ENCODE measurements around the gene DGCR8.

DGCR8 gene

DNA sequence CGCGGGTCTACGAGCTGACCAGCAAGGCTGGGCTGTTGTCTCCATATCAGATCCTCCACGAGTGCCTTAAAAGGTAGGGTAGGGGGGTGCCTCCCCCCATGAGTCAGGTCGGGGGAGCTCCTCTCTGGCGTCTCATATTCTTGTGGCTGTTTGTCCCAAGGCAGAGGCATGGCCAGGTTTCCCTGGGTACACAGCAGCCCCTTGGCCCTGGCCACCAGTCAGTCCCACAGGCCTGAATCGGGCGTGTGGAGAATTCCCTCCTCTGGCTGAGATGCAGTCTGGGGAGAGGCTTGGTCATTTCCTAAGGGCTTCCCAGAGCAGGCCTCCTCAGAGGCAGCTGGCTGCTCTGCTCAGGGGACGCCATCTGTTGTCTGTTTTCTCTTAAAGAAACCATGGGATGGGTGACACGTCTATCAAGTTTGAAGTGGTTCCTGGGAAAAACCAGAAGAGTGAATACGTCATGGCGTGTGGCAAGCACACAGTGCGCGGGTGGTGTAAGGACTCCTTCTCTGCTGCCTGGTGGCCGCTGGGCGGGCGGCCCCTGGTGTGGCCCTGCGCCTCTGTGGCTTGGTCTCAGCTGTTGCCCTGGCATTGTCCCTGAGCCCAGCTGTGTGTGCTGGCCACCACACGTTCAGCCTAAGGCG lies 26.3 kb downstream of the DGCR8 start:
- H3K27ac ChIP-seq: peak overlapping the region in 1 of 21 experiments; percentile 57
- no peak overlapping the region for H3K4me3 ChIP-seq

DNA sequence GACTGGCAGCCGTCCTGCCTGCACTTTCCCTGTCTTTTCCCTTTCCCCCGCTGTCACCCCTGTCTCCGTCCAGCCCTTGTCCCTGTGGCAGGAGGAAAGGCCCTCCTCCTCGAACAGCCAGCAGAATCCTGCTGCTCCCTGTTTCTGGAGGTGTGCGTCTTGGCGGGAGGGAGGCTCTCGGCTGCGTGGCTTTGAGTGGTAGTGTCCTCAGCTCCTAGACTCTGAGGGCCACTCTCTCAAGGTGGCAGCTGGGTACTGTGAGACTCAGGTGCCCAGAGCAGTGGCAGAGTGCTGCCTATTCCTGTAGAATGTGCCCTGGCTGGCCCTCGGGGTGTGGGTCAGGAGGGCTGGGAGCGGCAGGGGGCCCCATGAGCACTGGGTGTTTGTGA lies 26.8 kb downstream of the DGCR8 start:
- H3K27ac ChIP-seq: peak overlapping the region in 1 of 21 experiments; percentile 57
- no peak overlapping the region for H3K4me3 ChIP-seq

GRCh38 chr22:20107471-20107901 lies 27.4 kb downstream of the DGCR8 start:
- Histone ChIP-seq H3K4me3 (no peak overlapping the region), H3K27ac (peak overlapping the region in 1 of 21 experiments; percentile 57)

GRCh38 chr22:20107951-20108756 lies 28.1 kb downstream of the DGCR8 start:
- Histone ChIP-seq H3K27ac (no peak overlapping the region), H3K4me3 (no peak overlapping the region)

DNA sequence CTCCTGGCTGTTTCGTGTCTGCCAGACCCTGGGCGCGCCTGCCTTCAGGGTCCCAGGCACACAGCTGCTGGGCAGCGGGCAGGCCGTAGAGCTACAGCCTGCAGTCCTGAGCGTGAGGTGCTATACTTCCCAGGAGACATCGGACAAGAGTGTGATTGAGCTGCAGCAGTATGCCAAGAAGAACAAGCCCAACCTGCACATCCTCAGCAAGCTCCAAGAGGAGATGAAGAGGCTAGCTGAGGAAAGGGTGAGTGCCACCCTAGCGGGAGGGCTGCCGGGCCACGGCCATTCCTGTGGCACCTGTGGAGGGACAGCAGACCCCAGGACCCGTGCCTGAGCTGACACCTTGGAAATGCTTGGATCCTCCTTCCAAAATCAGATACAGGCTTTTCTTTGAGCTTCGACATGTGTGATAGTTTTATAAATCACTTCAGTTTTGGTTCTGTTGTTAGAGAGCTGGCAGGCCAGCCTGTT lies 28.8 kb downstream of the DGCR8 start:
- H3K4me3 ChIP-seq: no peak overlapping the region
- H3K27ac ChIP-seq: no peak overlapping the region

GRCh38 chr22:20109411-20110358 lies 29.6 kb downstream of the DGCR8 start:
- no peak overlapping the region for H3K27ac ChIP-seq
- H3K4me3 ChIP-seq: no peak overlapping the region

DNA sequence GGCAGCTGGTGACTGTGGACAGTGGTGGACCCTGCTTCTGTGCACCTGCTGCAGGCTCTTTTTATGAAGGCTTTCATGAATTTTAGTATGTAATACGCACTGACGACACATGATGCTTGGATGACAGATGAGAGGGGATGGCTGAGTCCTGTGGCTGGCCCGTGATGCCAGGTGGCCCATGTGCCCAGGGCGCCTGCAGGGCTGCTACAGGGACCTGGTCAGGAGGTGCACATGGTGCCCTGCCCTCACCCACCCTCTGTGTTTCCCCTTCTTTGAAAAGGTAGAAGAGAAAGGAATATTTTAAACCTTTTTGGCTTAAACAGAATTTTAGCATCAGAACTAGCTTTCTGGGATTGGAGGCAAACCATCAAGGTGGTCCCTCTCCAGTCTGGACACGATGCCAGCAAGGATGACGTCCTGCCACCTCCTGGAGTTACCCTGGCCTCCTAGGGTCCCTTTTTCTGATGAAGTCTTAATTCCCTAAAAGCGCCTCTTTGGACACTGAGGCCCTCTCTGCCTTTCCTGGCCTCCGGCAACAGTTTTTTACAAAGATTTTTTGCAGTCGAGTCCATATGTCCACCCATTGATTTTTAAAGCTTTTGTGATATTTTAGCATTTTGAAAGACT lies 30.4 kb downstream of the DGCR8 start:
- Histone ChIP-seq H3K4me3 (no peak overlapping the region), H3K27ac (peak overlapping the region in 1 of 21 experiments; percentile 76)

GRCh38 chr22:20111045-20111688 lies 31.1 kb downstream of the DGCR8 start:
- no peak overlapping the region for H3K4me3 ChIP-seq
- H3K27ac ChIP-seq: peak overlapping the region in 4 of 21 experiments; percentile 7 to 76 (median 24)

DNA sequence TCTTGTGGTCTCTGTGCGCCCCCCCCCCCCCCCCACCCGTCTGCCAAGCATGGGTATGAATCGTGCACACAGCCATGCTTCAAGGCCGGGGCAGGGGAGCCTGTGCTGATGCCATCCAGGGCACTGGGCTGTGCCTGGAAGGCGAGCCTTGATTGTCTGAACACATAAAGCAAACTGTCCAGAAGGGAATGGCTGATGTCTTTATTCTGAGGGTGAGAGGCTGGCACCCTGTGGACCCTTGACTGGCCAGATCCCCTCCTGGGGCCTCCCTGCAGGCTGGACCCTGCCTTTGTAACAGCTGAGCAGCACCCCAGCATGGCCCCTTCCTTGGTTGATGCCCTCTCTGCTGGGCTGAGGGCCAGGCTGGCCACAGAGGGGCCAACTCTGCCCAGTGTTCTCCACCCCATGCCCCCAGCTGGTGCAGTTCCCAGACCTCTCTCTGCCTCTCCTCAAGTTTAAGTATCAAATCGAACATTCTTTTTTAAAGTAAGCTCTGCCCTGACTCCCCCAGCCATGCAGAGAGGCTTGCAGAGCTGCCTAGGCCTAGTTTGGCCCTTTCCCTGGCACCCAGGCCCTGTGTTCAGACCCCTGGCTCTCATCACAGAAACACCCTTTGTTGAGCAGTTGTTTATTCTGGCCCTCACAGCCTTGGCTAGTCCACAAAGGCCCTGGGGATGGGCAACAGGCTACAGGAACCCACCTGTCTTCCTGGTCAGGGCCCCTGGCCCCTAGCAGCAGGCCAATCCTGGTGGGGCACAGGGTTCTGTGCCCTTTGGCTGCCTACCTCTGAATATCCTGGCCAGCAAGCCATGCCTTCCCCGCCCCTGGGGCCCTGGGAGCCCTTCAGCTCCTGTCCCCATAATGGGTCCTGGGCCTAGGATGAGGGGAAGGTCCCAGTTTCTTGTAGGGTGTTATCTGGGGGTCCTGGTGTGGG lies 31.9 kb downstream of the DGCR8 start:
- Histone ChIP-seq H3K27ac (peak overlapping the region in 7 of 21 experiments; percentile 0 to 76 (median 23)), H3K4me3 (no peak overlapping the region)

DNA sequence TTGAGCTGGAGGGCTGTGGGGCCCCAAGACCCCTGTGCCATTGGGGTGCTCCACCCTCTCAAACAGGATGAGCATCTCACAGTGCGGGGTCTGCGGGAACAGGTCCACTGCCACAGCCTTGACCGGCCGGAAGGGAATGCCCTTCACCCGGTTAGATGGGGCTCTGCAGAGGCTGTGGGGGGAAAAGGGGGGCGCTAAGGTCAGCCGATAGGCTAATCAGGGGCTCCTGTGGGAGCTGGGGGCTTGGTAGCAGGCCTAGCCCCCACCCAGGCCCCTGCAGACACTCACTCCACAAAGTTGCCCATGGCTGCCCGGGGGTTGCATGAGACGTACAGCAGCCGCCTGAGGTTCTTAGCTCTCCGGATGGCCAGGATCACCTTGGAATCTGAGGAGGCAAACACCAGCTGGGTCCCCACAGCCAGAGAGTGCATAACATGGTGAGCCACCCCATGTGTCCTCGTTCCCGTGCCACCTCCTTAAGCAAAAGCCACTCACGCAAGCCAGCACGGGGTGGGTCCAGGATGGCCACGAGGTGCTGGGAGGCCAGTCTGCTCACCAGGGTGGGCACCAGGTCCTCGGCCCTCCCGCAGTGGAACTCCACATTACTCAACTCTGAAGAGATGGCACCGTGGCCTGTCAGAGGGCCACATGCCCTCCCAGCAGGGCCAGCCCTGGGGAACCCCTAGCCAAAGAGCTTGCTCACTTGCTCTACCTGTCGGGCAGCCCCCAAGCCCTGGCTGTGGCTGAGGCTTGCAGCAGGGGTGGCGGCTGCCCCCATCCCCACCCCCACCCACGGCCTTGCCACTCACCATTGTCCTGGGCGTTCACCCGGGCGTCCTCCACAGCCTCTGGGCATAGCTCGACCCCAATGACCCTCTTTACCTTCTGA lies 32.8 kb downstream of the DGCR8 start:
- Histone ChIP-seq H3K4me3 (no peak overlapping the region), H3K27ac (peak overlapping the region in 3 of 21 experiments; percentile 3 to 76 (median 32))

GRCh38 chr22:20113551-20114310 lies 33.7 kb downstream of the DGCR8 start:
- H3K4me3 ChIP-seq: no peak overlapping the region
- peak overlapping the region in 2 of 21 experiments; percentile 3 to 32 for H3K27ac ChIP-seq

DNA sequence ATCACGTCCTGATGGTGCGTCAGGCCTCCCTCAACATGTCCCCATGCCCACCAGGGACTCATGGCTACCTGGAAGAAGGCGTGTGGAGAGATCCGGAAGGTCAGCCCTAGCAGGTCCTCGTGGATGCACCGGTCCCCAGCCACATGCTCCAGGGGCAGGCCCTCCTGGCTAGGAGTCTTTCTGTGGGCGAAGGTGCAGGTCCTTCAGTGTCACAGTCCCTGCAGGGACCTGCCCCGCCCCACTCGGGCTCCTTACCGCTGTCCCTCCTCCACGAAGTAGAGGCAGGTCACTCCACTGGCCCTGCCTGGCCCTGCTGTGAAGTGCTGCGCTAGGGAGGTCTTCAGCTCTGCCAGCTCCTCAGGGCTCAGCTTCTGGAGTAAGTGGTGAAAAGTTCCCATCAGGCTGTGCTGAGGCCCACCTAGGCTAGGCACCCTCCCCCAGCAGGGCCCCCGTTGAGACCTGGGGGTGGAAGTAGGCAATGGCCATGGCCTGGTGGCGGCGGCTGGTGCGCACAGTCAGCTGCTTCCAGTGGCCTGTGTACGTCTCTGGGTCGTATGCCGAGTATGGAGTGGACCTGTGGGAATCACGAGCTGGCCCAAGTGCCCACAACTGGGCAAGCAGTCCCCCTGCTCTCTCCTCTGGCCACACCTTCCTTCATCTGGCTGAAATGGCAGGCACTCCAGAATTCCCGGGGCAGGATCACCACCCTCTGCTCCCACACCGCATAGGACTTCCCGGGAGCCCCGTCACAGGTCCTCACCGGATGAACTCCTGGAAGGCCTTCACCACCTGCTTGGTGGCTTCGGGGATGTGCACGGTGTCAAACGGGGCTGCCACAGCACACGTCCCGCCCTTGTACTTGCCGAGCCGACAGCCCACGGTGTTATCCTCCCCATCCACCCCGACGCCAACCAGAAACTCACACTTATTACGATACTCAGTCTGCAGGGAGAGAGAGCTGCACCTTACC lies 34.8 kb downstream of the DGCR8 start:
- H3K4me3 ChIP-seq: no peak overlapping the region
- no peak overlapping the region for H3K27ac ChIP-seq

GRCh38 chr22:20115691-20116375 lies 35.8 kb downstream of the DGCR8 start, which contains the start of gene RANBP1:
RANBP1 (plus strand) TSS chr22:20116104; CDS start chr22:20116185, 81 bp downstream.
- peak within 1 kb of the TSS; percentile 52 to 97 (median 91) for H3K27ac ChIP-seq
- peak within 1 kb of the TSS; percentile 71 to 96 (median 91) for H3K4me3 ChIP-seq

DNA sequence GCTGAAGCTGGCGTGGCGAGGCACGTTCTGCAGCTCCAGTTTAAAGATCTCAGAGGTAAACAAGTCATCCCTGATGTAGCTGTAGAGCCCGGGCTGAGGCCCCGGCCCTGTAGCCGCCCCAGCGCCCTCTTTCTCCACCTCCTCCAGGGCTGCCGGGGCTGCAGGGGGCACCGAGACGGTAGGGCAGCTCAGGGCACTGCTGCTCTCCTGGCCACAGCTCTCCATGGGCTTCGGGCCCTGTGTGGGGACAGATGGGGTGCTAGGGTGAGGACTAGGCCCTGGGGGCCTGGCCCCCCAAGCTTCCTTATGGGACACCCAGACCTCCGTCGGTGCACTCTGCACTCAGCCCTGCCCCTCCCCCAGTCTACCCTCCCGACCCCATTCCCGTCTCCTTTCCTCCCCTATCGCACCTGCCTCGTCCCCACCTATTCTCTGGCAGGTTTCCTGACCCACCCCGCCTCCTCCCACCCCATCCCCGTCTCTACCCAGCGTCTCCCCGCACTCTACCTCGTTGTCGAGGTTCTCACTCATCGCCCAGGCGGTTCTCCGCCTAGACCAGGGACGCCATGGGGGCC lies 36.4 kb downstream of the DGCR8 start:
- Histone ChIP-seq H3K4me3 (peak overlapping the region; percentile 71 to 96 (median 91)), H3K27ac (peak overlapping the region; percentile 52 to 97 (median 91))

Measured in skin epidermis (tissue), 12 donors.